Astrocyte (in vitro differentiated cells and primary cell): ENCODE measurements around the gene PIGO. TPM values are rescaled to one million over a fixed set of nuclear protein-coding genes. Genes with fewer than 3 reads are reported as not detected.

Source experiments
- DNase-seq: peaks from one replicate; pipeline ENCODE4 v3.0.0-alpha.2; 2010; ENCODE audit warnings: low read depth
- FAIRE-seq: peaks from 2 replicates; lab custom pipeline; 2011; peaks lifted over from hg19 to GRCh38; lab: Jason Lieb, UNC
- H2AFZ ChIP-seq: 2 replicates; pipeline ENCODE4 v1.6.0; 2012; ENCODE audit warnings: low read depth, low read length, inconsistent platforms
- H3K27ac ChIP-seq: 2 replicates; pipeline ENCODE4 v1.5.1; 2011; ENCODE audit warnings: low read depth, low read length, inconsistent platforms
- H3K27me3 ChIP-seq: 2 replicates; pipeline ENCODE4 v1.6.0; 2011; ENCODE audit warnings: low read length, inconsistent platforms; ENCODE audit not compliant: insufficient read depth
- H3K36me3 ChIP-seq: 2 replicates; pipeline ENCODE4 v1.5.1; 2011; ENCODE audit warnings: low read length, inconsistent platforms; ENCODE audit not compliant: insufficient read depth
- H3K4me1 ChIP-seq: 2 replicates; pipeline ENCODE4 v1.5.1; 2011; ENCODE audit warnings: low read length, inconsistent platforms; ENCODE audit not compliant: insufficient read depth
- H3K4me2 ChIP-seq: 2 replicates; pipeline ENCODE4 v1.6.0; 2012; ENCODE audit warnings: low read length, inconsistent platforms
- H3K4me3 ChIP-seq: 2 replicates; pipeline ENCODE4 v1.5.1; 2011; ENCODE audit warnings: low read depth, mild to moderate bottlenecking, low read length, inconsistent platforms; ENCODE audit not compliant: insufficient read depth
- H3K79me2 ChIP-seq: 2 replicates; pipeline ENCODE4 v1.6.0; 2012; ENCODE audit warnings: mild to moderate bottlenecking, low read length, inconsistent platforms; ENCODE audit not compliant: insufficient read depth
- H3K9ac ChIP-seq: 2 replicates; pipeline ENCODE4 v1.6.0; 2012; ENCODE audit warnings: mild to moderate bottlenecking, low read length, inconsistent platforms
- H3K9me3 ChIP-seq: 2 replicates; pipeline ENCODE4 v1.5.1; 2012; ENCODE audit warnings: low read depth, mild to moderate bottlenecking, low read length, inconsistent platforms; ENCODE audit not compliant: insufficient read depth
- H4K20me1 ChIP-seq: 2 replicates; pipeline ENCODE4 v1.6.0; 2012; ENCODE audit warnings: low read length, inconsistent platforms; ENCODE audit not compliant: insufficient read depth
- H3K27ac Mint-ChIP-seq: one replicate; pipeline ENCODE4 v1.8.0; 2021; ENCODE audit warnings: mild to moderate bottlenecking, mixed read lengths; ENCODE audit not compliant: unreplicated experiment
- H3K27me3 Mint-ChIP-seq: one replicate; pipeline ENCODE4 v1.8.0; 2021; ENCODE audit warnings: low read depth, mixed read lengths; ENCODE audit not compliant: unreplicated experiment
- H3K36me3 Mint-ChIP-seq: one replicate; pipeline ENCODE4 v1.8.0; 2021; ENCODE audit warnings: low read depth, mixed read lengths; ENCODE audit not compliant: unreplicated experiment
- H3K4me1 Mint-ChIP-seq: one replicate; pipeline ENCODE4 v1.8.0; 2021; ENCODE audit warnings: low read depth, mixed read lengths; ENCODE audit not compliant: unreplicated experiment
- H3K4me3 Mint-ChIP-seq: one replicate; pipeline ENCODE4 v1.8.0; 2021; ENCODE audit warnings: mild to moderate bottlenecking, moderate library complexity, mixed read lengths; ENCODE audit not compliant: unreplicated experiment
- H3K9me3 Mint-ChIP-seq: one replicate; pipeline ENCODE4 v1.8.0; 2021; ENCODE audit warnings: mild to moderate bottlenecking, mixed read lengths; ENCODE audit not compliant: unreplicated experiment
- EZH2 ChIP-seq: IDR thresholded peaks from 2 replicates; pipeline ENCODE4 v1.6.1; 2012; ENCODE audit warnings: mild to moderate bottlenecking, low read length, inconsistent platforms; ENCODE audit not compliant: insufficient read depth
- total RNA-seq: library from RNA; stranded (reverse); gene quantifications from 2 replicates; pipeline ENCODE4 v1.2.1, GENCODE V29; 2021
- TF ChIP-seq, protein P1 (sequence below): IDR thresholded peaks from 2 replicates; pipeline ENCODE4 v1.5.1; 2011; ENCODE audit warnings: low read depth, mild to moderate bottlenecking, inconsistent platforms, low read length, moderate library complexity; ENCODE audit not compliant: insufficient read depth

PIGO gene
- total RNA-seq, 1 donor from 2014 or later = 19.7 TPM

DNA sequence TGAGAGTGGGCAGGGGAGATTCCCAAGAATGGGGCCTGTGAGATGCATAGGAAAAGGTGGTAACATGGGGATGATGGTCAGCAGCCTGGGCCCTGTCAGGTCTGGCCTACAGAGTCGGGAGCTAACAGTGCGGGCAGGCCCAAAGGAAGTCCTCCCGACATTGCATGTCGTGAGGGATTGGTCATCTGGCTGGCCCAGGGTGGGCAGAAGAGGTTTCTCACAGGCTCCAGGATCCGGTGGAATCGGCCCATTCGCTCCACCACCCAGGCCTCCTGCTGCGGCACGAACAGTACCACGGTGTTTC is 6.0 kb upstream of the PIGO start:
- no peaks in the 10 kb centered on the region for H3K9me3 Mint-ChIP-seq
- H3K4me1 Mint-ChIP-seq = peaks cover 18% of the 10 kb centered on the region
- H3K4me3 Mint-ChIP-seq = peak overlapping the region; percentile 93
- no peak for TF ChIP-seq EZH2
- TF ChIP-seq, protein P1, sequence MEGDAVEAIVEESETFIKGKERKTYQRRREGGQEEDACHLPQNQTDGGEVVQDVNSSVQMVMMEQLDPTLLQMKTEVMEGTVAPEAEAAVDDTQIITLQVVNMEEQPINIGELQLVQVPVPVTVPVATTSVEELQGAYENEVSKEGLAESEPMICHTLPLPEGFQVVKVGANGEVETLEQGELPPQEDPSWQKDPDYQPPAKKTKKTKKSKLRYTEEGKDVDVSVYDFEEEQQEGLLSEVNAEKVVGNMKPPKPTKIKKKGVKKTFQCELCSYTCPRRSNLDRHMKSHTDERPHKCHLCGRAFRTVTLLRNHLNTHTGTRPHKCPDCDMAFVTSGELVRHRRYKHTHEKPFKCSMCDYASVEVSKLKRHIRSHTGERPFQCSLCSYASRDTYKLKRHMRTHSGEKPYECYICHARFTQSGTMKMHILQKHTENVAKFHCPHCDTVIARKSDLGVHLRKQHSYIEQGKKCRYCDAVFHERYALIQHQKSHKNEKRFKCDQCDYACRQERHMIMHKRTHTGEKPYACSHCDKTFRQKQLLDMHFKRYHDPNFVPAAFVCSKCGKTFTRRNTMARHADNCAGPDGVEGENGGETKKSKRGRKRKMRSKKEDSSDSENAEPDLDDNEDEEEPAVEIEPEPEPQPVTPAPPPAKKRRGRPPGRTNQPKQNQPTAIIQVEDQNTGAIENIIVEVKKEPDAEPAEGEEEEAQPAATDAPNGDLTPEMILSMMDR = no peak
- Histone ChIP-seq H3K4me2 (peak overlapping the region; percentile 91), H3K27me3 (no peaks in the 10 kb centered on the region), H4K20me1 (peaks cover 9% of the 10 kb centered on the region), H3K9me3 (no peaks in the 10 kb centered on the region), H3K27ac (peak overlapping the region; percentile 93), H2AFZ (peak overlapping the region; percentile 76), H3K4me1 (peaks cover 17% of the 10 kb centered on the region), H3K9ac (peak overlapping the region; percentile 94), H3K36me3 (peaks cover 39% of the 10 kb centered on the region), H3K79me2 (peaks cover 32% of the 10 kb centered on the region), H3K4me3 (peak overlapping the region; percentile 82)
- DNase-seq = no peak
- peaks cover 24% of the 10 kb centered on the region for H3K36me3 Mint-ChIP-seq
- H3K27ac Mint-ChIP-seq = peak overlapping the region; percentile 91
- H3K27me3 Mint-ChIP-seq = no peaks in the 10 kb centered on the region
- FAIRE-seq = no peak

DNA sequence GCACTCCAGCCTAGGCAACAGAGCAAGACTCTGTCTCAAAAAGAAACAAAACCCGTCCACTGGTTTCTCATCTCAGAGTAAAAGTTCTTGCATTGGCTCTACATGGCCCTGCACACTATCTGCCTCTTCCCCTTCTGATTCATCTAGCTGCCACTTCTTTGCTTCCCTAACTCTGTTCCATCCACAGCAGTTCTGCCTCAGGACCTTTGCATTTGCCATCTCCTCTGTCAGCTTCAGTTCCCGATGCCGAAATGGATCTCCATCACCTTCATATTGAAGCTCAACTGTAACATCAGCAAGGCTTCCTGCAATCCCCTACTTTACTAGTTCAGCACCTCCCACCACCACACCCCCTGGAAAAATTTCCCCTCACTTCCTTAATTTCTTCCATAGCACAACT is 1.2 kb upstream of the PIGO start:
- Histone ChIP-seq H4K20me1 (no peaks in the 10 kb centered on the region), H3K27me3 (no peaks in the 10 kb centered on the region), H3K4me2 (no peak overlapping the region), H3K9me3 (no peaks in the 10 kb centered on the region), H3K9ac (no peak overlapping the region), H3K27ac (no peak overlapping the region), H3K36me3 (peaks cover 14% of the 10 kb centered on the region), H3K4me1 (peaks cover 7% of the 10 kb centered on the region), H3K4me3 (no peak overlapping the region), H2AFZ (no peak overlapping the region), H3K79me2 (peaks cover 26% of the 10 kb centered on the region)
- peaks cover 9% of the 10 kb centered on the region for H3K4me1 Mint-ChIP-seq
- no peak overlapping the region for H3K27ac Mint-ChIP-seq
- H3K27me3 Mint-ChIP-seq = no peaks in the 10 kb centered on the region
- DNase-seq (no peak), FAIRE-seq (no peak)
- H3K9me3 Mint-ChIP-seq = no peaks in the 10 kb centered on the region
- peak overlapping the region; percentile 2 for H3K4me3 Mint-ChIP-seq
- no peak for TF ChIP-seq EZH2
- TF ChIP-seq, protein P1 = no peak
- peaks cover 16% of the 10 kb centered on the region for H3K36me3 Mint-ChIP-seq

DNA sequence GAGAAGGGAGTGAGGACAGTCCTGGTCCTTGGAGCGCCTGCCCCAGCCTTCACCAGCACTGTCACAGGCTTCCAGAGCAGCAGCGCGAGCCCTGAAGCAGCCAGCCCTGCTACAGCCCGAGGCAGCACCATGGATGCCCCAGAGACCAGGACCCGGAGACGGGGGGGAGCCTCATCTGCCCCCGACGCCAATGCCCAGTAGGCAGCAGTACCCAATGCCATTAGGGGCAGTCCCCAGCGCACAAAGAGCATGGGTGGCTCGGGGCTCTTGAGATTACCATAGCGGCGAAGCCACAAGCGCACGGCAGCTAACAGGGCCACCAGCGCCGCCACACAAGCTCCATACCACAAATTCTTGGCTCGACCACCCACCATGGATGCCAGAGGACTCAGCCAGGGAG is 4.9 kb downstream of the PIGO start:
- Mint-ChIP-seq H3K9me3 (no peaks in the 10 kb centered on the region), H3K36me3 (peaks cover 21% of the 10 kb centered on the region), H3K4me1 (no peaks in the 10 kb centered on the region), H3K27me3 (no peaks in the 10 kb centered on the region), H3K27ac (no peak overlapping the region), H3K4me3 (no peak overlapping the region)
- H3K4me3 ChIP-seq = no peak overlapping the region
- no peak overlapping the region for H2AFZ ChIP-seq
- peaks cover 8% of the 10 kb centered on the region for H3K36me3 ChIP-seq
- H3K27ac ChIP-seq = no peak overlapping the region
- H3K79me2 ChIP-seq = peaks cover 7% of the 10 kb centered on the region
- no peaks in the 10 kb centered on the region for H3K9me3 ChIP-seq
- no peaks in the 10 kb centered on the region for H3K27me3 ChIP-seq
- H4K20me1 ChIP-seq = no peaks in the 10 kb centered on the region
- H3K9ac ChIP-seq = no peak overlapping the region
- H3K4me1 ChIP-seq = no peaks in the 10 kb centered on the region
- DNase-seq = no peak
- no peak for FAIRE-seq
- TF ChIP-seq, protein P1 = no peak
- no peak for TF ChIP-seq EZH2
- H3K4me2 ChIP-seq = no peak overlapping the region
